BJ (cell line): ENCODE data around the gene FUT1. TPM values are rescaled to one million over a fixed set of nuclear protein-coding genes. Genes with fewer than 3 reads are reported as not detected.

Source experiments
- CTCF ChIA-PET: fragments of 350-600 bp; formaldehyde crosslinking; extraction: SDS; loops from one replicate; lab custom pipeline; 2021; ENCODE audit warnings: antibody characterized with exemption, inconsistent platforms; lab: Yijun Ruan, JAX
- POLR2A ChIA-PET: fragments of 300-600 bp; sonication (Branson Sonifier 250); formaldehyde crosslinking; extraction: SDS; loops from one replicate; lab custom pipeline; 2021; ENCODE audit warnings: antibody characterized with exemption; lab: Charles Lee
- DNase-seq: peaks from one replicate; pipeline ENCODE4 v3.0.0-alpha.2; 2011; ENCODE audit warnings: low read depth
- H3K27me3 ChIP-seq: 2 replicates; pipeline ENCODE4 v1.6.0; 2011; ENCODE audit warnings: low read length; ENCODE audit not compliant: control insufficient read depth, insufficient read depth
- H3K36me3 ChIP-seq: 2 replicates; pipeline ENCODE4 v1.5.1; 2011; ENCODE audit warnings: low read length; ENCODE audit not compliant: control insufficient read depth, insufficient read depth
- H3K4me3 ChIP-seq: 2 replicates; pipeline ENCODE4 v1.5.1; 2011; ENCODE audit warnings: low read depth, mild to moderate bottlenecking, control low read depth, low read length
- CTCF ChIP-seq: IDR thresholded peaks from 2 replicates; pipeline ENCODE4 v1.5.1; 2011; ENCODE audit warnings: low read depth, mild to moderate bottlenecking, control low read depth, inconsistent platforms, low read length, moderate library complexity; ENCODE audit not compliant: insufficient read depth
- polyA plus RNA-seq: library from polyadenylated mRNA; depleted of rRNA; stranded (reverse); fragments of >200 nt; gene quantifications from 2 replicates; pipeline ENCODE4 v1.2.3, GENCODE V29; 2011

FUT1 gene
- polyA plus RNA-seq, 1 experiment: 0.37 TPM

GRCh38 chr19:48760504-48761205 is 8.2 kb upstream of the FUT1 start:
- Histone ChIP-seq H3K4me3 (no peak overlapping the region), H3K27me3 (peaks cover 4% of the 10 kb centered on the region), H3K36me3 (no peaks in the 10 kb centered on the region)
- ChIA-PET POLR2A (interaction anchor here (0.6 kb wide), 1 partner anchor 25 kb away, joined by 4 read pairs; no protein-coding TSS in a partner anchor), CTCF (interaction anchor here (0.5 to 1.4 kb wide), 3 partner anchors 10 to 82 kb away, joined by 3 read pairs; no protein-coding TSS in a partner anchor)
- TF ChIP-seq CTCF: no peak
- no peak for DNase-seq

DNA sequence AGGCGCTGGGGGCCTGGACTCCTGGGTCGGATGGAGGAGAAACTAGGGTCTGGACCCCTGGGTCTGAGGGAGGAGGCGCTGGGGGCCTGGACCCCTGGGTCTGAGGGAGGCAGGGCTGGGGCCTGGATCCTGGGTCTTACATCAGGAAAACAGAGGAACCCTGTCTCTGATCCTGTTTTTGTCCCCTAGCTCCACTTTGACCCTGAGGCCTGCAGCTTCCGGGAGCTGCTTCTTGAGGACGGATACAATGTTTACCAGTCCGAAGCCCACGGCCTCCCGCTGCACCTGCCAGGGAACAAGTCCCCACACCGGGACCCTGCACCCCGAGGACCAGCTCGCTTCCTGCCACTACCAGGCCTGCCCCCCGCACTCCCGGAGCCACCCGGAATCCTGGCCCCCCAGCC is 5.3 kb upstream of the FUT1 start:
- Histone ChIP-seq H3K36me3 (no peaks in the 10 kb centered on the region), H3K4me3 (no peak overlapping the region), H3K27me3 (peaks cover 10% of the 10 kb centered on the region)
- CTCF ChIA-PET: interaction anchor here (0.8 kb wide), 1 partner anchor 85 kb away, joined by 4 read pairs; no protein-coding TSS in a partner anchor
- POLR2A ChIA-PET: no interaction called here
- DNase-seq: no peak
- TF ChIP-seq CTCF: no peak

- peaks cover 10% of the 10 kb centered on the region for H3K27me3 ChIP-seq
- no peaks in the 10 kb centered on the region for H3K36me3 ChIP-seq
- ChIA-PET CTCF (interaction anchor here (0.8 kb wide), 1 partner anchor 85 kb away, joined by 4 read pairs; no protein-coding TSS in a partner anchor), POLR2A (no interaction called here)
- no peak for TF ChIP-seq CTCF
- no peak overlapping the region for H3K4me3 ChIP-seq
- DNase-seq: no peak
Measured at GRCh38 chr19:48757089-48757675, 4.7 kb upstream of the FUT1 start.

DNA sequence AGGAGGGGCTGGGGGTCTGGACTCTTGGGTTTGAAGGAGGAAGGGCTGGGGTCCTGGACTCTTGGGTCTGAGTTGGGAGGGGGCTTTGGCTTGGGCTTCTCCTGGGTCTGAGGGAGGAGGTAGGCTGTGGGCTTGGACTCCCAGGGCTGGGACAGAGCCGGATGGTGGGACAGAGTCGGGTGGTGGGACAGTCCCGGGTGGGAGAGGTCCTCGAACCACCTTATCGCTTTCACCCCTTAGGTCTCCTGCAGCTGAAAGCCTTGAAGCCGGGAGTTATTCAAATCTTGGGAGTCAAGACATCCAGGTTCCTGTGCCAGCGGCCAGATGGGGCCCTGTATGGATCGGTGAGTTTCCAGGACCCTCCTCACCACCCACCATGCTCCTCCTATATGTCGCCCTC is 4.2 kb upstream of the FUT1 start:
- H3K27me3 ChIP-seq: peaks cover 10% of the 10 kb centered on the region
- DNase-seq: no peak
- TF ChIP-seq CTCF: no peak
- ChIA-PET POLR2A (no interaction called here), CTCF (no interaction called here)
- no peaks in the 10 kb centered on the region for H3K36me3 ChIP-seq
- H3K4me3 ChIP-seq: no peak overlapping the region

- POLR2A ChIA-PET: no interaction called here
Measured at GRCh38 chr19:48756212-48756611, 3.8 kb upstream of the FUT1 start.

More at GRCh38 chr19:48756212-48756611, 3.8 kb upstream of the FUT1 start:
- Histone ChIP-seq H3K4me3 (no peak overlapping the region), H3K36me3 (no peaks in the 10 kb centered on the region), H3K27me3 (peaks cover 10% of the 10 kb centered on the region)
- TF ChIP-seq CTCF: no peak
- DNase-seq: no peak
- CTCF ChIA-PET: no interaction called here
